Measurements from ENCODE around the gene HDDC3. TPM values are rescaled to one million over a fixed set of nuclear protein-coding genes. Genes with fewer than 3 reads are reported as not detected.

The HDDC3 gene
- total and polyA plus RNA-seq, 9 of the 15 experiments (the other 6 are each of a cell fraction or from before 2014, with no cell fraction given), result 14.9 to 55.8 (median 36.9) TPM

- TF ChIP-seq, protein P1, sequence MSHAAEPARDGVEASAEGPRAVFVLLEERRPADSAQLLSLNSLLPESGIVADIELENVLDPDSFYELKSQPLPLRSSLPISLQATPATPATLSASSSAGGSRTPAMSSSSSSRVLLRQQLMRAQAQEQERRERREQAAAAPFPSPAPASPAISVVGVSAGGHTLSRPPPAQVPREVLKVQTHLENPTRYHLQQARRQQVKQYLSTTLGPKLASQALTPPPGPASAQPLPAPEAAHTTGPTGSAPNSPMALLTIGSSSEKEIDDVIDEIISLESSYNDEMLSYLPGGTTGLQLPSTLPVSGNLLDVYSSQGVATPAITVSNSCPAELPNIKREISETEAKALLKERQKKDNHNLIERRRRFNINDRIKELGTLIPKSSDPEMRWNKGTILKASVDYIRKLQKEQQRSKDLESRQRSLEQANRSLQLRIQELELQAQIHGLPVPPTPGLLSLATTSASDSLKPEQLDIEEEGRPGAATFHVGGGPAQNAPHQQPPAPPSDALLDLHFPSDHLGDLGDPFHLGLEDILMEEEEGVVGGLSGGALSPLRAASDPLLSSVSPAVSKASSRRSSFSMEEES (CRISPR knock-in tag; IDR thresholded peaks at IDR 0.05), result no peak
- TF ChIP-seq SFPQ (IDR thresholded peaks at IDR 0.05; ENCODE audit: low read depth, low read length) (no peak), CBX3 (IDR thresholded peaks at IDR 0.05; ENCODE audit: borderline replicate concordance in 1 of 2, low read length in 2 of 2) (peak in 1 of 2 experiments; percentile 43; a peak in 1 of 3 replicates), HCFC1 (IDR thresholded peaks at IDR 0.05; ENCODE audit: low read depth, low read length) (no peak), KAT7 (CRISPR knock-in tag; IDR thresholded peaks at IDR 0.05; ENCODE audit: borderline replicate concordance) (no peak), CBX8 (IDR thresholded peaks at IDR 0.05; ENCODE audit: borderline replicate concordance, extremely low read depth, low read depth, low read length, poor library complexity, severe bottlenecking) (no peak), KDM2B (CRISPR knock-in tag; IDR thresholded peaks at IDR 0.05) (no peak), SP2 (IDR thresholded peaks at IDR 0.05; ENCODE audit: extremely low read depth, low read depth, low read length, poor library complexity, severe bottlenecking) (no peak), MEIS2 (IDR thresholded peaks at IDR 0.05; ENCODE audit: partially characterized antibody) (peak; percentile 100), TAF9B (IDR thresholded peaks at IDR 0.05; ENCODE audit: partially characterized antibody) (no peak), HDAC6 (IDR thresholded peaks at IDR 0.05; ENCODE audit: low read depth, low read length) (no peak), RNF219 (CRISPR knock-in tag; IDR thresholded peaks at IDR 0.05) (no peak), ILF3 (IDR thresholded peaks at IDR 0.05; ENCODE audit: borderline replicate concordance) (no peak), CHAMP1 (IDR thresholded peaks at IDR 0.05) (no peak)
- TF ChIP-seq, protein P2, sequence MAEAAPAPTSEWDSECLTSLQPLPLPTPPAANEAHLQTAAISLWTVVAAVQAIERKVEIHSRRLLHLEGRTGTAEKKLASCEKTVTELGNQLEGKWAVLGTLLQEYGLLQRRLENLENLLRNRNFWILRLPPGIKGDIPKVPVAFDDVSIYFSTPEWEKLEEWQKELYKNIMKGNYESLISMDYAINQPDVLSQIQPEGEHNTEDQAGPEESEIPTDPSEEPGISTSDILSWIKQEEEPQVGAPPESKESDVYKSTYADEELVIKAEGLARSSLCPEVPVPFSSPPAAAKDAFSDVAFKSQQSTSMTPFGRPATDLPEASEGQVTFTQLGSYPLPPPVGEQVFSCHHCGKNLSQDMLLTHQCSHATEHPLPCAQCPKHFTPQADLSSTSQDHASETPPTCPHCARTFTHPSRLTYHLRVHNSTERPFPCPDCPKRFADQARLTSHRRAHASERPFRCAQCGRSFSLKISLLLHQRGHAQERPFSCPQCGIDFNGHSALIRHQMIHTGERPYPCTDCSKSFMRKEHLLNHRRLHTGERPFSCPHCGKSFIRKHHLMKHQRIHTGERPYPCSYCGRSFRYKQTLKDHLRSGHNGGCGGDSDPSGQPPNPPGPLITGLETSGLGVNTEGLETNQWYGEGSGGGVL (CRISPR knock-in tag; IDR thresholded peaks at IDR 0.05), result no peak
- TF ChIP-seq, protein P3, sequence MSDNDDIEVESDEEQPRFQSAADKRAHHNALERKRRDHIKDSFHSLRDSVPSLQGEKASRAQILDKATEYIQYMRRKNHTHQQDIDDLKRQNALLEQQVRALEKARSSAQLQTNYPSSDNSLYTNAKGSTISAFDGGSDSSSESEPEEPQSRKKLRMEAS (CRISPR knock-in tag; IDR thresholded peaks at IDR 0.05), result peak; percentile 70
These were observed 36.7 kb downstream of the HDDC3 start (continued) for GRCh38 chr15:90895571-90896117.
